ENCODE measurements around the gene PIP4K2C.

- TF ChIP-seq TAF1 (IDR thresholded peaks at IDR 0.05; ENCODE audit: borderline replicate concordance, insufficient read depth, low read length) (no peak), REST (IDR thresholded peaks at IDR 0.05; ENCODE audit: insufficient read depth in 1 of 2, low read depth in 2 of 2, low read length in 2 of 2) (no peak)
Observed at GRCh38 chr12:57581802-57582201, 9.2 kb upstream of the PIP4K2C start.
